HL-60/S4 treated with phorbol 12-myristate 13-acetate at 8.2 ng/mL for 4 days and 3 days (cell line): ENCODE data around the gene RNU1-3.
"Not testable (repeated sequence)": the region's sequence is repeated elsewhere in the genome, so short reads cannot be mapped to it uniquely, and the experiment has no call there.

Experiments used
- in situ Hi-C: fragments of 300-500 bp; cut with MboI; formaldehyde crosslinking; loops from 2 replicates; pipeline ENCODE4 v1.15.0; 2022; ENCODE audit warnings: low sequenced_read_pairs

The RNU1-3 gene

DNA sequence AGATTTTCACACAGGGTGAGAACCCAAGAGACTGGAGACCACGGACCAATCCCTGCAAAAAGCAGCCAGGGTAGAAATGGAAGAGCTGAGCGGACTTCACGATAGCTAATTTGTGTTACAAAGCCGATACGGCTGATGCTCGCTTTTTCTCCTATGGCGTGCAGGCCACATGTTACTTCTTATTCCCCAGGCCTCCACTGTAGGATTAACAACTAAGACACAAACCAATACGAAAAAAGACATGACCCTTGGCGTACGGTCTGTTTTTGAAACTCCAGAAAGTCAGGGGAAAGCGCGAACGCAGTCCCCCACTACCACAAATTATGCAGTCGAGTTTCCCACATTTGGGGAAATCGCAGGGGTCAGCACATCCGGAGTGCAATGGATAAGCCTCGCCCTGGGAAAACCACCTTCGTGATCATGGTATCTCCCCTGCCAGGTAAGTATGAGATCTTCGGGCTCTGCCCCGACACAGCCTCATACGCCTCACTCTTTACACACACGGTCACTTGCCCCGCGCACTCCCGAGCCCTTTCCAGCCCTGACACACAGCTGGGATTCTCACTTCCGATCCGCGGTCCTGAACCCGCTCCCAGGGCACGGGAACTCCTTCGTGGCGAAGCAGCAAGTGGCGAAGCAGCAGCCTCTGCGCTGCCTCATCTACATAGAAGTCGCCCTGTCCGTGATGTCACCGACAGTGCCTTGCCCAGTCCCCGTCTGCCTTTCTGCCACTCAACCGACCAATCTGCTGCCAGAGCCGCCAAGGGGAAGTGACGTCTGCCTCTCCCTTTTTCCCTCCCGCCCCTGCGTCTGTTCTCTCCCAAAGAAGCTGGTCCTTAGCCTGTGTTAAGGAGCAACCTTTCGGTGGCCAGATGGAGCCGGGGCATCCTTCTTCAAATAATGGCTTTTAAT lies at the start of gene RNU1-3:
TSS of gene RNU1-3 (minus strand) at position 447 of the 912 bp plus-strand sequence.
- in situ Hi-C loops: not testable (repeated sequence)

DNA sequence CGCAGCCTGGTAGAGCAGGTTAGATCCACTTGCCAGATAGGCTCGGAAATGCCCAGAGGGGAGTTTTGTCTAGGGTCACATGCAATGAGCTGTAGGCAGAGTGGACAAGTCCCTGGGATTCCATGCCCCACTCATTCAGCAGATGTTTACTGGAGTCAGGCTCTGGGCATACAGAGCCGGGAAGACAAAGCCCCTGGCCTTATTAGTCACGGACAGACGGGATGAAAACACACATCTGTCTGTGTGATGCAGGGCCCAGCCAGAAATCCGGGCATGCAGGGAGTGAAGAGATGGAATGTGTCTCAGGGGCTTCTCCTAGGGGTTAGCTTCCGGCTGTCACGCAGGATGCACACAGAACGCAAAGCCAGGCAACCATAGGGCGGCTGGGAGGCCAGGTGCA lies 46.7 kb upstream of the RNU1-3 start:
- in situ Hi-C loops: not testable (repeated sequence)

- in situ Hi-C loops: not testable (repeated sequence)
Measured at GRCh38 chr1:16712984-16713383, 46.2 kb upstream of the RNU1-3 start.

DNA sequence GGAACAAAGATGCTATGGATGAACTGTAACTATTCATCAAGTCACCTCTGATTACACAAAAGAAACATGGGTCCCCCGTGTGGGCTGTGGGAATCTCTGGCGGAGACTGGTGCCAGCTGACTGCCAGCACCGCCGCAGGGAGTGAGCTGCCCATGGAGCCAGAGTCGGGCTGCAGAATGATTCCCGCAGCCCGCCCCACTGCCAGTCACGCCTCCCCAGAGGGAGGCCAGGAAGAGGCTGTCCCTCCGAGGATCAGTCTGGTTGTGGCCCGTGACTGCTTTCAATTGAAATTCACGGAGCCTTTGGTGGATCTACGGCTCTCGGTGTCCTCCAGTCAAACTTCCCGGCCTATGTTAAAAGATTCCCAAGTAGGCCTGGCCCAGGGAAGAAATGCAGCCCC lies 45.8 kb upstream of the RNU1-3 start:
- in situ Hi-C loops: not testable (repeated sequence)

DNA sequence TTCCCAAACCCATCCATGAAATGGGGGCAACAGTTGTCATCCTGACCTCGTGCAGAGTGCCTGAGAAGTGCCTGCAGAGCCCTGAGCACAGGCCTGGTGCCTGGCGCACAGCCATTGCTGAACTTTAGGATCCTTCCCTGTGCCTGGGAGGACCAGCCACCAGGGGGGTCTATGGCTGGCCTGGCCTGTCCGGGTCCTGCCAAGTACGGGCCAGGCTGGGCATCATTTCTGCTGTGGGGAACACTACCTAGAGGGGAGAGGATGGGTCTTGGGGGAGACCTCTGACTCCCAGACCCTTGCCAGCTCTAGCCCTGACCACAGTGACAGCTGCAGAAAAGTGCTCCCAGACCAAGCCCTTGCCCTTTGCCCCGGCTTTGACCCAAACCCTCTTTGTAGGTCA lies 45.4 kb upstream of the RNU1-3 start:
- in situ Hi-C loops: not testable (repeated sequence)

DNA sequence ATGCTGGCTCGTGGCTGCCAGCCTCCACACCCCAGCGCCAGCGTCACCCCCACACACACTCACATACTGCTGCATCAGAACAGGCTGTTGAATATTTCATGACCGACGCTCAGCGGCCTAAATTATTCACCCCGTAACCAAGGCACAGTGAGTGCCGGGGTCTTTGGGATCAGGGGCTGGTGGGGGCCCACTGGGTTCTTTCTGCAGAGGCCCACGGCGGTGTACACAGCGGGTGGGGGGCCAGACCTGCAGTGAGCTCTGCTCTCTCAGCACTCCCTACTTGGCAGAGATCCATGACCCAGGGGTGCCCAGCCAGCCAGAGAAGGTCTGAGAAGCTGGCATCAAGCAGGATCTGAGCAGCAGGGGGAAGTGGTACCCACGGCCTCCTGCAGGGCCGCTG lies 43.9 kb upstream of the RNU1-3 start:
- in situ Hi-C loops: not testable (repeated sequence)

- in situ Hi-C loops: not testable (repeated sequence)
Measured at GRCh38 chr1:16709659-16710087, 42.9 kb upstream of the RNU1-3 start.

DNA sequence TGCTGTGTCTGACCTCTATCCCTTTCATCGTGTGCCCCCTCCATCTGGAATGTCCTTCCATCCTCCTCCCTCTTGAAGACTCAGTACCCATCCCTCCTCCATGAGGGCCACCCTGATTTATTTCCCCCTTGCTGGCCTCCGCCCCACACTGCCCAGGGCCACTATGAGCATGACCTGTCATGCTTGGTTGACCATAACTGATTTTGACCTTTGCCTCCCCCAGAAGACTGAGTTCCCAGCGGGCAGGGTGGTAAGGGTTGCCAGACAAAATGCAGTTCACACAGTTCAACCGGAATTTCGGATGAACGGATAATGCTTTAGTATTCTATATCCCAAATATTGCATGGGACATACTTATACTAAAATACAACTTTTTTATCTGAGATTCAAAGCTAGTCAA lies 42.0 kb upstream of the RNU1-3 start:
- in situ Hi-C loops: not testable (repeated sequence)

- in situ Hi-C loops: not testable (repeated sequence)
Measured at GRCh38 chr1:16707130-16708093, 40.7 kb upstream of the RNU1-3 start.

- in situ Hi-C loops: not testable (repeated sequence)
Measured at GRCh38 chr1:16706302-16706701, 39.6 kb upstream of the RNU1-3 start.

DNA sequence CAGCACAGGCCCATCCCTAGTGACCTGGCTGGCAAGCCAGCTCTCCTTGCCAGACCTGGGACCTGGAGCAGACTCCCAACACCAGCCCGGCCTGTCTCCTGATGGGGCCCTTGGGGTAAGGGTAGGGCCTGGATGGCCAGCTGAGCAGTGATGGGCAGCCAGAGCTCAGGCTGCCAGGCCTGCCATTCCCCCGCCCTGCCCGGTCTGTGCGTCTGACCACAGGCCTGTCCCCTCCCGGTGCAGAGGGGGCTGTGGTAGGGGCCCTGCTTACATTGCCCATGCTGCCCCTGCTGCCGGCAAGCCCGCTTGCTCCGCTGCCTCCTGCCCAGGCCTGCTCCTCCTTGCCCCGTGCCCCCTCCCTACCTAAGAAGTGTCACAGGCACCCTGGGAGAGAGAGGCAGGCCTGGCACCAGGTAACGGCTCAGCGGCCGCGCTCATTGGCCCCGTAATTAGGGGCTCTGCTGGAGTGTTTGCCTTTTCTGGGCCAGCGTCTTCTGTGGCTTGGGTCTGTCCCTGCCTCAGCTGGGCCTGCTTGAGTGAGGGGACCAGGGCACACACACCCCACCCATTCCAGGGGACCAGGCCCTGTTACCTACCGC lies 37.9 kb upstream of the RNU1-3 start:
- in situ Hi-C loops: not testable (repeated sequence)

DNA sequence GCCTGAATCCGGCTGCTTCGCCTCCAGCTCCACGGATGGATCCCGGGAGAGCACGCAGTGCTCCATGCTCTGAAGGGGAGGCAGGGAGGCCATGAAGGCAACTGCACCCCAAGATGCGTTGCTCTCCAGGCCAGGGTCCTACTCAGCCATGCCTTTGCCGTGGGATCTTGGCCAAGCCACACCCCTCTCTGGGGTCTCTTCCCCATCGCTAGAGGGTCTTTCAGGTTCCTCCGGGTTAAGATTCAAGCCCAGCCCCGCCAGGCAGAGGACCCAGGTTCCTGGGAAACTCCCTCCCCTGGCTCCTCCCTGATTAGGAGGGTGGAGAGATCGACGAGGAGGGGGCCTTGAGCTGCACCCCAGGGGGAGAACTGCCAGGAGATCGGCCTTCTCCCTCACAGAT lies 37.3 kb upstream of the RNU1-3 start:
- in situ Hi-C loops: not testable (repeated sequence)

DNA sequence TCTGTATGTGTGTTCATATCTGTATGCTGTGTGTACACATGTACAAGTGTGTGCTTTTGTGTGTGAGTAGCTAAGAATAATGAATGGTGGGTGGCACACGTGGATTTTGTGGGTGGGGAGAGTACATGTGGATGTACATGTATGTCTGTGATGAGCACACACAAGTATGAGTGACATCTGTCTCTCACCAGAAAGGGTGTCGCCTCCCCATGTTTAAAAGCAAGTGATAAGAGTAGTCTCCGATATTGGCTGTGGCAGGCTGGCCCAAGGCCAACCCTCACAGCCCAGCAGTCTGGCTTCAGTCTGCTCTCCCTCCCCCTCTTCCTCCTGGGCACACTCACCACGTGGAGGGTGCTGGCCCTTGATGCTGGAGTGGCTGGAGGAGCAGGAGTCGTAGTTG lies 36.9 kb upstream of the RNU1-3 start:
- in situ Hi-C loops: not testable (repeated sequence)

DNA sequence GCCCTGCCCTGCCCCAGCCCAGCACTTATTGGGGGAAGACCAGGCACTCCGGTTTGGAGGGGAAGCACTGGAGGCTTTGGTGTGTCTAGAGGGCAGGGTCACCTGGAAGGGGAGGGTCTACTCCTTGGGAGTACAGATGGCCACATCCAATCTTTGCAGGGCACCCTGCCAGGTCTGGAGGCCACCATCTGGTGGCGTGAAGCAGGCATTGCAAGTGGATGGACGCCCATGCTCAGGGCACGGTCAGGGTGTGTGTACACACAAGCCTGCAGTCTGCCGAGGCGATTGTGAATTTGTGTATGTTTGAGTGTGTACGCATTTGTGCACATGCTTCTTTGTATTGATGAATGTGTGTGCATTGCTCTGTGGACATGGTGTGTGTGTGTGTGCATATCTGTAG lies 36.4 kb upstream of the RNU1-3 start:
- in situ Hi-C loops: not testable (repeated sequence)

- in situ Hi-C loops: not testable (repeated sequence)
Measured at GRCh38 chr1:16702280-16702679, 35.5 kb upstream of the RNU1-3 start.

GRCh38 chr1:16701189-16701588 lies 34.4 kb upstream of the RNU1-3 start:
- in situ Hi-C loops: not testable (repeated sequence)

DNA sequence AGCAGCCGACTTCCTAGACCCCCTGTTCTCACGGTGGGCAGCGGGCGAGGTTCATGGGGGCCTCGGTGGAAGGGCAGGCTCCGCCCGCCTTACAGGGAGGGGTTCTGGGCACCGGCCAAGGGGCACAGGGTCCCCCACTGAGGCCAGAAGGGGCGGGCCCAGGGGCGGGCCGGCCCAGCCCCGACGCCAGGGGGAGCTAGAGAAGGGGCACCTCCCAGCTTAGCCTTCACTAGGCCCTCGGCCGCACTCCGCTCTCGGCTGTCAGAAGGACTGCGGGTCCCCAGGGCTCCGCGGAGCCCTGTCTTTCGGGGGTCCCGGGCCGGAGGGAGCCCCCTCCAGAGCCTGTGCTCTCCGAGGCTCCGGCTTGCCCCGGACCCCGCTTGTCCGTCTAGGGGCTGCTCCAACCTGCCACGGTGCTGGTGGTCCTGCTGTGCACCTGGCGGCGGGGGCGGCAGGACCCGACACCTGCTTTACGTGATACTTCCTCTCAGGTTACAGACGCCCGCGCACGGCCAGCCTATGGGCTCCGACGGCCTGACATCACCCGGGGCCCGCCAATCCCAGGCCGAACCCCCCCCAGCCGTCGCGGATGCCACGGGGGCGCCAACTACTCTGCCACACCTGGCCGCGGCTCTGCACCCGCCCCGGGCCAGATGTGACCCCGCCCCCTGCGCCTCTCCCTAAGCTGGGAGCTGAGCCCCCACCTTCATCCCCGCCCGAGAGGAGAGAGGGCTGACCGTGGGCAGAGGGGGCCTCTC lies 33.6 kb upstream of the RNU1-3 start:
- in situ Hi-C loops: not testable (repeated sequence)

DNA sequence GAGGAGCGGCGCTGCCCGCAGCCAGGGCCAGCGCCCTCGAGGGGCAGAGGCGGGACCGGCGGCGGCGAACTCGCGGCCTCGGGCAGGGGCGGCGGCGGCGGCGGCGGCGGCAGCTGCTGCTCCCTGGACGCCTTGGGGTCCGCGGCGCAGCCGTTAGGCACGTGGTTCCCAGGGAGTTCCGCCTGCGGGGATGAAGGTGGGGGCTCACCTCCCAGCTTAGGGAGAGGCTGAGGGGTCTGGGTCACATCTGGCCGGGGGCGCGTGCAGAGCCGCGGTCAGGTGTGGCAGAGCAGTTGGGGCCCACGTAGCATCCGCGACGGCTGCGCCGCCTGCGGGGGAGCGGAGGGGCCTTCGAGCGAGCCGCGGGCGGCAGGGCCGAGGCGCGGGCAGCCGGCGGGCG lies 32.7 kb upstream of the RNU1-3 start:
- in situ Hi-C loops: not testable (repeated sequence)

DNA sequence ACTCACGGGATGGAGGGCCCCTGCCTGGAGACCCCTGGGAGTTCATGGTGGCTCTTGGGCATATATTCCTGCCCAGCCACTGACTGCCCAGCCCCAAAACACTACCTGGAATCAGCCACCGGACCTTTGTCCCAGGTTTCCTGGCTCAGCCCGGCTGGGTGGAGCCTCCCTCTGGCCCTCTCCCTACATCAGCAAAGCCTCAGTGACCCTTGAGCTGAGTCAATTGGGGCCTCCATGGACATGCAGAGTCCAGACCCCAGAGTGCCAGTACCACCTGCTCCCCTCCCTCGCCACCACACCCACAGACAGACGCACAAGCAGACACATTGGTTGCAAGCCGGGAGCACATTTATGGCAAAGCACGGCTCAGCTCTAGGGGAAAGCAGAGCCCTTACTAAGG lies 30.4 kb upstream of the RNU1-3 start:
- in situ Hi-C loops: not testable (repeated sequence)

GRCh38 chr1:16696507-16697150 lies 29.9 kb upstream of the RNU1-3 start:
- in situ Hi-C loops: not testable (repeated sequence)
